ENCODE measurements around the gene AOPEP.

DNA sequence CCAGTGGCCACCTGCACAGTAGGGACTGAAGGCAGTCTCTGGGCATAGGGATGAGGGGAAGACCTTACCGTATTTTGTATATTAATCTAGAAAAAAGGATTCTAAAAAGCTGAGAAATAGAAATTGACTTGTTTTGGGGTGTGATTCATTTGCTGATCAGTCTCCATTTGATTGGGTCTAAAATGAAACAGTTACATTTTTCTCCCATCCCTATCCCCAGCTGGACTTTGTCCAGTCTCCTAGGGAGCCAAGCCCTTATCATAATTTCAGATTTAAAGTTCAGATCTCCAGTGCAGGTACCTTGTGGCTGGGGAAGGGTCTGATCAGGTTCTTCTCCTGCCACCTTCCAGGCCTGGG is 350.2 kb downstream of the AOPEP start:
- TF ChIP-seq RAD51 (IDR thresholded peaks at IDR 0.05; ENCODE audit: borderline replicate concordance), result no peak
- TF ChIP-seq CREB1 (IDR thresholded peaks at IDR 0.05), result no peak
- TF ChIP-seq CREB1 (CRISPR knock-in tag; IDR thresholded peaks at IDR 0.05), result no peak
- no peak for TF ChIP-seq ZBTB33 (CRISPR knock-in tag; IDR thresholded peaks at IDR 0.05)
- TF ChIP-seq ZNF629 (CRISPR knock-in tag; conservative IDR thresholded peaks at IDR 0.05), result no peak
- no peak for TF ChIP-seq REPIN1 (CRISPR knock-in tag; IDR thresholded peaks at IDR 0.05; ENCODE audit: borderline replicate concordance, low read depth)
- TF ChIP-seq, protein P1, sequence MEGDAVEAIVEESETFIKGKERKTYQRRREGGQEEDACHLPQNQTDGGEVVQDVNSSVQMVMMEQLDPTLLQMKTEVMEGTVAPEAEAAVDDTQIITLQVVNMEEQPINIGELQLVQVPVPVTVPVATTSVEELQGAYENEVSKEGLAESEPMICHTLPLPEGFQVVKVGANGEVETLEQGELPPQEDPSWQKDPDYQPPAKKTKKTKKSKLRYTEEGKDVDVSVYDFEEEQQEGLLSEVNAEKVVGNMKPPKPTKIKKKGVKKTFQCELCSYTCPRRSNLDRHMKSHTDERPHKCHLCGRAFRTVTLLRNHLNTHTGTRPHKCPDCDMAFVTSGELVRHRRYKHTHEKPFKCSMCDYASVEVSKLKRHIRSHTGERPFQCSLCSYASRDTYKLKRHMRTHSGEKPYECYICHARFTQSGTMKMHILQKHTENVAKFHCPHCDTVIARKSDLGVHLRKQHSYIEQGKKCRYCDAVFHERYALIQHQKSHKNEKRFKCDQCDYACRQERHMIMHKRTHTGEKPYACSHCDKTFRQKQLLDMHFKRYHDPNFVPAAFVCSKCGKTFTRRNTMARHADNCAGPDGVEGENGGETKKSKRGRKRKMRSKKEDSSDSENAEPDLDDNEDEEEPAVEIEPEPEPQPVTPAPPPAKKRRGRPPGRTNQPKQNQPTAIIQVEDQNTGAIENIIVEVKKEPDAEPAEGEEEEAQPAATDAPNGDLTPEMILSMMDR (CRISPR knock-in tag; IDR thresholded peaks at IDR 0.05), result no peak
- TF ChIP-seq SETDB1 (CRISPR knock-in tag; IDR thresholded peaks at IDR 0.05; ENCODE audit: borderline replicate concordance), result no peak
- no peak for TF ChIP-seq NFE2L2 (IDR thresholded peaks at IDR 0.05; ENCODE audit: low read length)
- TF ChIP-seq, protein P2, sequence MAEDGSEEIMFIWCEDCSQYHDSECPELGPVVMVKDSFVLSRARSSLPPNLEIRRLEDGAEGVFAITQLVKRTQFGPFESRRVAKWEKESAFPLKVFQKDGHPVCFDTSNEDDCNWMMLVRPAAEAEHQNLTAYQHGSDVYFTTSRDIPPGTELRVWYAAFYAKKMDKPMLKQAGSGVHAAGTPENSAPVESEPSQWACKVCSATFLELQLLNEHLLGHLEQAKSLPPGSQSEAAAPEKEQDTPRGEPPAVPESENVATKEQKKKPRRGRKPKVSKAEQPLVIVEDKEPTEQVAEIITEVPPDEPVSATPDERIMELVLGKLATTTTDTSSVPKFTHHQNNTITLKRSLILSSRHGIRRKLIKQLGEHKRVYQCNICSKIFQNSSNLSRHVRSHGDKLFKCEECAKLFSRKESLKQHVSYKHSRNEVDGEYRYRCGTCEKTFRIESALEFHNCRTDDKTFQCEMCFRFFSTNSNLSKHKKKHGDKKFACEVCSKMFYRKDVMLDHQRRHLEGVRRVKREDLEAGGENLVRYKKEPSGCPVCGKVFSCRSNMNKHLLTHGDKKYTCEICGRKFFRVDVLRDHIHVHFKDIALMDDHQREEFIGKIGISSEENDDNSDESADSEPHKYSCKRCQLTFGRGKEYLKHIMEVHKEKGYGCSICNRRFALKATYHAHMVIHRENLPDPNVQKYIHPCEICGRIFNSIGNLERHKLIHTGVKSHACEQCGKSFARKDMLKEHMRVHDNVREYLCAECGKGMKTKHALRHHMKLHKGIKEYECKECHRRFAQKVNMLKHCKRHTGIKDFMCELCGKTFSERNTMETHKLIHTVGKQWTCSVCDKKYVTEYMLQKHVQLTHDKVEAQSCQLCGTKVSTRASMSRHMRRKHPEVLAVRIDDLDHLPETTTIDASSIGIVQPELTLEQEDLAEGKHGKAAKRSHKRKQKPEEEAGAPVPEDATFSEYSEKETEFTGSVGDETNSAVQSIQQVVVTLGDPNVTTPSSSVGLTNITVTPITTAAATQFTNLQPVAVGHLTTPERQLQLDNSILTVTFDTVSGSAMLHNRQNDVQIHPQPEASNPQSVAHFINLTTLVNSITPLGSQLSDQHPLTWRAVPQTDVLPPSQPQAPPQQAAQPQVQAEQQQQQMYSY (CRISPR knock-in tag; IDR thresholded peaks at IDR 0.05), result no peak
- no peak for TF ChIP-seq POLR2AphosphoS5 (IDR thresholded peaks at IDR 0.05; ENCODE audit: low read depth, low read length)
- TF ChIP-seq POLR2A (IDR thresholded peaks at IDR 0.05; ENCODE audit: insufficient read depth in 1 of 2, low read depth in 2 of 2, low read length in 2 of 2), result no peak
- TF ChIP-seq, protein P3, sequence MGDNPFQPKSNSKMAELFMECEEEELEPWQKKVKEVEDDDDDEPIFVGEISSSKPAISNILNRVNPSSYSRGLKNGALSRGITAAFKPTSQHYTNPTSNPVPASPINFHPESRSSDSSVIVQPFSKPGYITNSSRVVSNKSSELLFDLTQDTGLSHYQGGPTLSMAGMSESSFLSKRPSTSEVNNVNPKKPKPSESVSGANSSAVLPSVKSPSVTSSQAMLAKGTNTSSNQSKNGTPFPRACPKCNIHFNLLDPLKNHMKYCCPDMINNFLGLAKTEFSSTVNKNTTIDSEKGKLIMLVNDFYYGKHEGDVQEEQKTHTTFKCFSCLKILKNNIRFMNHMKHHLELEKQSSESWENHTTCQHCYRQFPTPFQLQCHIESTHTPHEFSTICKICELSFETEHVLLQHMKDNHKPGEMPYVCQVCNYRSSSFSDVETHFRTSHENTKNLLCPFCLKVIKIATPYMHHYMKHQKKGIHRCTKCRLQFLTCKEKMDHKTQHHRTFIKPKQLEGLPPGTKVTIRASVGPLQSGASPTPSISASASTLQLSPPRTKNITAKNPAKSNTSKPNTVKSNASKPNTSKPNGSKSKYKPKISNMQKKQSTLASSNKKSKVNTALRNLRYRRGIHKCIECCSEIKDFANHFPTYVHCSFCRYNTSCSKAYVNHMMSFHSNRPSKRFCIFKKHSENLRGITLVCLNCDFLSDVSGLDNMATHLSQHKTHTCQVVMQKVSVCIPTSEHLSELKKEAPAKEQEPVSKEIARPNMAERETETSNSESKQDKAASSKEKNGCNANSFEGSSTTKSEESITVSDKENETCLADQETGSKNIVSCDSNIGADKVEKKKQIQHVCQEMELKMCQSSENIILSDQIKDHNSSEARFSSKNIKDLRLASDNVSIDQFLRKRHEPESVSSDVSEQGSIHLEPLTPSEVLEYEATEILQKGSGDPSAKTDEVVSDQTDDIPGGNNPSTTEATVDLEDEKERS (CRISPR knock-in tag; IDR thresholded peaks at IDR 0.05), result no peak
- TF ChIP-seq ELF4 (CRISPR knock-in tag; IDR thresholded peaks at IDR 0.05; ENCODE audit: borderline replicate concordance), result no peak
- no peak for TF ChIP-seq ZNF737 (CRISPR knock-in tag; IDR thresholded peaks at IDR 0.05; ENCODE audit: borderline replicate concordance)
